Panc1 (cell line): Measurements from ENCODE around the gene RBMX. TPM values are rescaled to one million over a fixed set of nuclear protein-coding genes. Genes with fewer than 3 reads are reported as not detected.
"Not testable (repeated sequence)": the region's sequence is repeated elsewhere in the genome, so short reads cannot be mapped to it uniquely, and the experiment has no call there.

Source experiments
- ATAC-seq: fragments of 200-7000 bp; cut with Tn5 transposase; 2 replicates; pipeline ENCODE4 v1.9.1; 2020; ENCODE audit warnings: mild to moderate bottlenecking, moderate library complexity
- BruUV-seq: library from RNA; stranded (reverse); fragments of 400-500 nt; replicated peaks from 2 replicates; lab custom pipeline; 2021; lab: Mats Ljungman, UMichigan
- CTCF ChIA-PET: fragments of 300-600 bp; sonication (Branson Sonifier 250); formaldehyde crosslinking; loops from one replicate; lab custom pipeline; 2022; ENCODE audit warnings: antibody characterized with exemption; lab: Charles Lee
- POLR2A ChIA-PET: fragments of 300-600 bp; sonication (Branson Sonifier 250); formaldehyde crosslinking; loops from one replicate; lab custom pipeline; 2022; ENCODE audit warnings: antibody characterized with exemption; lab: Charles Lee
- DNase-seq: peaks from one replicate; pipeline ENCODE4 v3.0.0-alpha.2; 2010; ENCODE audit warnings: low read depth, low spot score
- H3K27ac ChIP-seq: 2 replicates; pipeline ENCODE4 v1.5.1; 2011; ENCODE audit warnings: mild to moderate bottlenecking, low read length, inconsistent platforms
- H3K27me3 ChIP-seq: fragments of 200-500 bp; sonication (Bioruptor generic); 2 replicates; pipeline ENCODE4 v1.6.0; 2014; ENCODE audit warnings: low read length, inconsistent platforms; ENCODE audit not compliant: control insufficient read depth, insufficient read depth
- H3K36me3 ChIP-seq: fragments of 200-500 bp; sonication (Bioruptor generic); 2 replicates; pipeline ENCODE4 v1.5.1; 2014; ENCODE audit warnings: inconsistent platforms, mild to moderate bottlenecking, low read length, moderate library complexity; ENCODE audit not compliant: control insufficient read depth, insufficient read depth
- H3K4me1 ChIP-seq: 2 replicates; pipeline ENCODE4 v1.5.1; 2011; ENCODE audit warnings: inconsistent platforms, mild to moderate bottlenecking, low read length, moderate library complexity; ENCODE audit not compliant: control insufficient read depth, insufficient read depth
- H3K4me3 ChIP-seq, 2 experiments: 2 replicates each; pipeline ENCODE4 v1.5.1; 2011 to 2012; ENCODE audit warnings: low read depth in 2 of 2, low read length in 2 of 2, mild to moderate bottlenecking in 2 of 2, inconsistent platforms in 1 of 2, moderate library complexity in 1 of 2
- H3K9me3 ChIP-seq: fragments of 200-500 bp; sonication (Bioruptor generic); 2 replicates; pipeline ENCODE4 v1.5.1; 2014; ENCODE audit warnings: low read depth, mild to moderate bottlenecking, inconsistent platforms, low read length, moderate library complexity; ENCODE audit not compliant: control insufficient read depth, insufficient read depth
- CTCF ChIP-seq: fragments of 450-650 bp; IDR thresholded peaks from 2 replicates; pipeline ENCODE4 v1.5.1; 2017; ENCODE audit warnings: mild to moderate bottlenecking
- POLR2AphosphoS5 ChIP-seq: IDR thresholded peaks from 2 replicates; pipeline ENCODE4 v1.6.1; 2012; ENCODE audit warnings: mild to moderate bottlenecking, low read depth, low read length, moderate library complexity
- SIN3A ChIP-seq: IDR thresholded peaks from 2 replicates; pipeline ENCODE4 v1.6.1; 2012; ENCODE audit warnings: low read depth, mild to moderate bottlenecking, low read length, moderate library complexity, borderline replicate concordance; ENCODE audit not compliant: insufficient read depth
- TCF7L2 ChIP-seq: IDR thresholded peaks from 2 replicates; pipeline ENCODE4 v1.6.1; 2011; ENCODE audit warnings: mild to moderate bottlenecking, low read depth, low read length, inconsistent platforms
- in situ Hi-C: cut with HindIII; loops from 2 replicates; pipeline ENCODE4 v1.10.0; 2016; ENCODE audit warnings: low sequenced_read_pairs, low pct_unique_long_range_greater_than_20kb
- intact Hi-C: fragments of 100-400 bp; cut with micrococcal nuclease; formaldehyde crosslinking; loops from one replicate; pipeline ENCODE4 v1.10.0; 2022; ENCODE audit not compliant: unreplicated experiment
- total RNA-seq: library from RNA; stranded (reverse); gene quantifications from one replicate; pipeline ENCODE4 v1.2.1, GENCODE V29; 2021; ENCODE audit not compliant: unreplicated experiment
- TF ChIP-seq, protein P1 (sequence below), 2 experiments: IDR thresholded peaks; 2 replicates each; pipeline ENCODE4 v1.6.1; 2011 to 2012; ENCODE audit warnings: low read depth in 2 of 2, control low read depth in 1 of 2, low read length in 1 of 2, mild to moderate bottlenecking in 1 of 2, moderate library complexity in 1 of 2; ENCODE audit not compliant: insufficient read depth in 1 of 2

Gene RBMX
- total RNA-seq, 1 experiment from 2014 or later: 239 TPM

DNA sequence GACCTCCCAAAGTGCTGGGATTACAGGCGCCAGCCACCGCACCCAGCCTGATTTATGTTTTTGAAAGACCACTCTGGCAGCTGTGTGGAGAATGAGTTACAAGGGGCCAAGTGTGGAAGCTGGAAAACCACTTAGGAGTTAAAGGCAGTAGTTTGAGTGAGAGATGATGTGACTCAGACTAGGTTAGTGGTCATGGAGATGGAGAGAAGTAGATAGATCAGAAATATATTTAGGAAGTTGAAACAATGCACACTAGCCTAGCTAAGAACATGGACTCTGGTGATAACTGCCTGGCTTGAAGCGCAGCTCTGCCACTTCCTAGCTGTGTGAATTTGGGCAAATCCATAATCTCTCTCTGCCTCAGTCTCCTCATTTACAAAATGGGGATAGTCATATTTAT lies 11.9 kb upstream of the RBMX start:
- no peaks in the 10 kb centered on the region for H3K27me3 ChIP-seq
- no peak overlapping the region for H3K4me3 ChIP-seq
- TF ChIP-seq CTCF (no peak), POLR2AphosphoS5 (no peak), SIN3A (no peak)
- TF ChIP-seq, protein P1, sequence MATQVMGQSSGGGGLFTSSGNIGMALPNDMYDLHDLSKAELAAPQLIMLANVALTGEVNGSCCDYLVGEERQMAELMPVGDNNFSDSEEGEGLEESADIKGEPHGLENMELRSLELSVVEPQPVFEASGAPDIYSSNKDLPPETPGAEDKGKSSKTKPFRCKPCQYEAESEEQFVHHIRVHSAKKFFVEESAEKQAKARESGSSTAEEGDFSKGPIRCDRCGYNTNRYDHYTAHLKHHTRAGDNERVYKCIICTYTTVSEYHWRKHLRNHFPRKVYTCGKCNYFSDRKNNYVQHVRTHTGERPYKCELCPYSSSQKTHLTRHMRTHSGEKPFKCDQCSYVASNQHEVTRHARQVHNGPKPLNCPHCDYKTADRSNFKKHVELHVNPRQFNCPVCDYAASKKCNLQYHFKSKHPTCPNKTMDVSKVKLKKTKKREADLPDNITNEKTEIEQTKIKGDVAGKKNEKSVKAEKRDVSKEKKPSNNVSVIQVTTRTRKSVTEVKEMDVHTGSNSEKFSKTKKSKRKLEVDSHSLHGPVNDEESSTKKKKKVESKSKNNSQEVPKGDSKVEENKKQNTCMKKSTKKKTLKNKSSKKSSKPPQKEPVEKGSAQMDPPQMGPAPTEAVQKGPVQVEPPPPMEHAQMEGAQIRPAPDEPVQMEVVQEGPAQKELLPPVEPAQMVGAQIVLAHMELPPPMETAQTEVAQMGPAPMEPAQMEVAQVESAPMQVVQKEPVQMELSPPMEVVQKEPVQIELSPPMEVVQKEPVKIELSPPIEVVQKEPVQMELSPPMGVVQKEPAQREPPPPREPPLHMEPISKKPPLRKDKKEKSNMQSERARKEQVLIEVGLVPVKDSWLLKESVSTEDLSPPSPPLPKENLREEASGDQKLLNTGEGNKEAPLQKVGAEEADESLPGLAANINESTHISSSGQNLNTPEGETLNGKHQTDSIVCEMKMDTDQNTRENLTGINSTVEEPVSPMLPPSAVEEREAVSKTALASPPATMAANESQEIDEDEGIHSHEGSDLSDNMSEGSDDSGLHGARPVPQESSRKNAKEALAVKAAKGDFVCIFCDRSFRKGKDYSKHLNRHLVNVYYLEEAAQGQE (IDR thresholded peaks at IDR 0.05; ENCODE audit: insufficient read depth in 1 of 2, low read depth in 2 of 2, low read length in 1 of 2): no peak
- H3K36me3 ChIP-seq: no peaks in the 10 kb centered on the region
- ChIA-PET CTCF (no interaction called here), POLR2A (interaction anchor here (2.0 kb wide), 1 partner anchor 12 kb away, joined by 7 read pairs; the partner anchor contains the start of gene RBMX)
- H3K27ac ChIP-seq: no peak overlapping the region
- intact Hi-C loops: no loop called here
- no peak for DNase-seq
- no peak for ATAC-seq
- in situ Hi-C loops: no loop called here
- no TSS peak for BruUV-seq
- no peaks in the 10 kb centered on the region for H3K4me1 ChIP-seq
- H3K9me3 ChIP-seq: no peaks in the 10 kb centered on the region

DNA sequence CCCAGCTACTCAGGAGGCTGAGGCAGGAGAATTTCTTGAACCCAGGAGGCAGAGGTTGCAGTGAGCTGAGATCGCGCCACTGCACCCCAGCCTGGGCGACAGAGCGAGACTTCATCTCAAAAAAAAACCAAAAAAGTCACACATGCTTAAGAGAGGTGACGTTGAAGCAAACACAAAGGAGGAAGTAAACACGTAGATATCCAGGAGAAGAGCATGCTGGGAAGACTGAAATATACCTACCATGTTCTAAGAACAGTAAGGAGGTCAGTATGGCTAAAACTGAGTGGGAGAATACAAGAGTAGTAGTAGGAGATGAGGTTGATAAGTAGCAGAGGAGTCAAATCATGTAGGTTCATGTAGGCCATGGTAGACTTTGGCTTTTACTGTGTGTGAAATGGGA lies 10.1 kb upstream of the RBMX start:
- H3K4me3 ChIP-seq, H3K9me3 ChIP-seq, H3K36me3 ChIP-seq, CTCF ChIA-PET, intact Hi-C loops, ATAC-seq, H3K27me3 ChIP-seq, BruUV-seq, H3K27ac ChIP-seq, DNase-seq, H3K4me1 ChIP-seq, in situ Hi-C loops: not testable (repeated sequence)
- POLR2A ChIA-PET: interaction anchor here (2.0 kb wide), 1 partner anchor 10 kb away, joined by 7 read pairs; the partner anchor contains the start of gene RBMX

DNA sequence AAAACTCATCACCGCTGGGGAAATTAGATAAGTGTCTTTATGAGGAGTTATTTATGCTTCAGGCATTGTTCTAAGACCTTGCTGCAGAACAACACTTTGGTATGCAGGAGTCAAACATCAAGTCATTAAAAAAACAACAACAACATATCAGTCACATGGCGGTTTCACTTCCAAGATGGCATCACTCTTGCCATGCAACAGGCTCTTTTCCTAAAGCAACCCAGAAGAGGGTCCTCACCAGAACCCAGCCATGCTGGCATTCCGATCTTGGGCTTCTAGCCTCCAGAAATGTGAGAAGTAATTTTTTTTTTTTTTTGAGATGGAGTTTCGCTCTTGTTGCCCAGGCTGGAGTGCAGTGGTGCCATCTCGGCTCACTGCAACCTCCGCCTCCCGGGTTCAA lies 8.7 kb upstream of the RBMX start:
- TF ChIP-seq, protein P1 (IDR thresholded peaks at IDR 0.05; ENCODE audit: insufficient read depth in 1 of 2, low read depth in 2 of 2, low read length in 1 of 2): no peak
- TF ChIP-seq TCF7L2 (no peak), SIN3A (no peak), CTCF (no peak), POLR2AphosphoS5 (no peak)
- in situ Hi-C loops: no loop called here
- Histone ChIP-seq H3K9me3 (no peaks in the 10 kb centered on the region), H3K27me3 (no peaks in the 10 kb centered on the region), H3K4me1 (no peaks in the 10 kb centered on the region), H3K27ac (no peak overlapping the region), H3K4me3 (no peak overlapping the region), H3K36me3 (no peaks in the 10 kb centered on the region)
- DNase-seq (no peak), ATAC-seq (no peak)
- ChIA-PET CTCF (no interaction called here), POLR2A (no interaction called here)
- intact Hi-C loops: no loop called here
- no TSS peak for BruUV-seq
